MCF 10A (cell line): ENCODE results near the gene PHYH. TPM values are rescaled to one million over a fixed set of nuclear protein-coding genes. Genes with fewer than 3 reads are reported as not detected.

Experiments used
- Bru-seq: library from RNA; stranded (reverse); fragments of 400-500 nt; gene quantifications from one replicate; lab custom pipeline; 2021; lab: Mats Ljungman, UMichigan
- BruChase-seq, 2 experiments: library from RNA; stranded (reverse); fragments of 400-500 nt; gene quantifications; one replicate each; lab custom pipeline; 2021; lab: Mats Ljungman, UMichigan
- BruUV-seq: library from RNA; stranded (reverse); fragments of 400-500 nt; replicated peaks from 2 replicates; lab custom pipeline; 2021; lab: Mats Ljungman, UMichigan
- CTCF ChIA-PET: fragments of 300-600 bp; sonication (Branson Sonifier 250); formaldehyde crosslinking; extraction: SDS; loops from one replicate; lab custom pipeline; 2021; ENCODE audit warnings: antibody characterized with exemption, inconsistent platforms; lab: Yijun Ruan, JAX
- POLR2A ChIA-PET: fragments of 300-600, 350-650 bp; sonication (Branson Sonifier 250); formaldehyde crosslinking; extraction: SDS; loops from one replicate; lab custom pipeline; 2020; ENCODE audit warnings: antibody characterized with exemption, inconsistent platforms; lab: Yijun Ruan, JAX
- DNase-seq: peaks from one replicate; pipeline ENCODE4 v3.0.0-alpha.2; 2018; ENCODE audit not compliant: unreplicated experiment
- H3K27ac Mint-ChIP-seq: one replicate; pipeline ENCODE4 v1.8.0; 2022; ENCODE audit warnings: mild to moderate bottlenecking, low read depth, mixed read lengths; ENCODE audit not compliant: unreplicated experiment
- H3K27me3 Mint-ChIP-seq: one replicate; pipeline ENCODE4 v1.8.0; 2022; ENCODE audit warnings: mixed read lengths; ENCODE audit not compliant: insufficient read depth, unreplicated experiment
- H3K36me3 Mint-ChIP-seq: one replicate; pipeline ENCODE4 v1.8.0; 2022; ENCODE audit warnings: mild to moderate bottlenecking, moderate library complexity, mixed read lengths; ENCODE audit not compliant: insufficient read depth, unreplicated experiment
- H3K4me1 Mint-ChIP-seq: one replicate; pipeline ENCODE4 v1.8.0; 2022; ENCODE audit warnings: mixed read lengths; ENCODE audit not compliant: insufficient read depth, unreplicated experiment
- H3K4me3 Mint-ChIP-seq: one replicate; pipeline ENCODE4 v1.8.0; 2022; ENCODE audit warnings: mild to moderate bottlenecking, moderate library complexity, mixed read lengths; ENCODE audit not compliant: unreplicated experiment
- H3K9me3 Mint-ChIP-seq: one replicate; pipeline ENCODE4 v1.8.0; 2022; ENCODE audit warnings: mixed read lengths; ENCODE audit not compliant: unreplicated experiment
- CTCF ChIP-seq: fragments of 200-600 bp; IDR thresholded peaks from one replicate; pipeline ENCODE4 v1.8.0; 2022; ENCODE audit warnings: antibody characterized with exemption, mild to moderate bottlenecking; ENCODE audit not compliant: unreplicated experiment
- intact Hi-C: fragments of 100-400 bp; cut with micrococcal nuclease; formaldehyde crosslinking; loops from 2 replicates; pipeline ENCODE4 v1.14.1; 2022
- long read RNA-seq: library from polyadenylated mRNA; stranded (forward); transcript quantifications from one replicate; pipeline ENCODE4 v2.0.0, GENCODE V29; 2022
- total RNA-seq: library from RNA; stranded (reverse); gene quantifications from 2 replicates; pipeline ENCODE4 v1.2.3, GENCODE V29; 2022

Gene PHYH
- total RNA-seq, result 9.8 and 13.7 TPM in 2 replicates
- Bru-seq, nascent RNA, result percentile 44 among the genes with signal in this experiment
- BruChase-seq, experiment 1, labeled RNA remaining after a 6-hour chase, result percentile 51 among the genes with signal in this experiment
- percentile 41 among the genes with signal in this experiment for BruChase-seq, experiment 2, labeled RNA remaining after a 2-hour chase
- long read RNA-seq, transcript PHYH-201 (9 exons, 1,577 nt), result major isoform, 17 of 21 reads
- long read RNA-seq, partial matches to known transcripts, result 2 of 21 reads
- long read RNA-seq, other reads (novel, unspliced or antisense), result 2 of 21 reads

DNA sequence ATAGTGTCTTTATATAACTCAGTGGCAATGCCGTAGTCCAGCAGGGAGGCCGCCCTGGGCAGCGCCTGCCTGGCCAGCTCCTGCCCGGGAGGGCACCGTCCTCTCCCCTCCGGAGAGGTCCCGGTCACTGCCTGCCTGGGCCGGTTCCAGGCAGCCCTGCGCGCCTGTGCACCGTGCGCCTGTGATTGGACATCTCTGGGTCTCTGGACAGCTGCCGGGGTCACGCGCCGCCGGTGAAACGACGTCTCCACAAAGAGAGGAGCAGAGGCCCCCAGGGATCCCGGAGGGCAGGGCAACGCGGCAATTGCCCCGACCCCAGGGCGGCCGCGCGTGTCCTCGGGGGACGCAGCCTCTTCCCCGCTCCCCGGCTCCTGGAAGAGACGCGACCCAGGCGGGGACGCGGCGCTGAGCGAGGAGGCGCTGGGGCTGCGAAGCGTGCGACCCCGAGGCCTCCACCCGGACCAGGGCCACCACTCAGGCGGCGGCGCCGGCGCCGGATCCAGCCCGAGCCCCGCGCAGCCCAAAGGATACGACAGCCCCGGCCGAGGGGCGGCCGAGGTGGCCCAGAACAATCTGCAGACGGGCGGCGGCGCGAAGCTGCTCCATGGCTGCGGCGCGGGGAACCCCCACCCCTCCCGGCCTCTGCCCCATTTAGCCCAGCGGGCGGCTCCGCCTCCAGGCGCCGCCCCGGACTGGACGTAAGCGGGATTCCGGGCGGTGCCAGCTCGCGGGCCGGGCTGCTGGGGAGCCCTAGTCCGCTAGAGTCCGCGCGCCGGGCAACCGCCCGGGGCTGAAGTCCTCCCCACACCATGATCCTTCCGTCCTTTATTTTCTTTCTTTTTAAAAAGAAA lies at the start of gene PHYH:
Gene PHYH (minus strand): TSS at position 628 of the 851 bp plus-strand sequence. CDS start 22 bp downstream, at position 606.
- H3K27me3 Mint-ChIP-seq, result no peaks in the 10 kb centered on the region

DNA sequence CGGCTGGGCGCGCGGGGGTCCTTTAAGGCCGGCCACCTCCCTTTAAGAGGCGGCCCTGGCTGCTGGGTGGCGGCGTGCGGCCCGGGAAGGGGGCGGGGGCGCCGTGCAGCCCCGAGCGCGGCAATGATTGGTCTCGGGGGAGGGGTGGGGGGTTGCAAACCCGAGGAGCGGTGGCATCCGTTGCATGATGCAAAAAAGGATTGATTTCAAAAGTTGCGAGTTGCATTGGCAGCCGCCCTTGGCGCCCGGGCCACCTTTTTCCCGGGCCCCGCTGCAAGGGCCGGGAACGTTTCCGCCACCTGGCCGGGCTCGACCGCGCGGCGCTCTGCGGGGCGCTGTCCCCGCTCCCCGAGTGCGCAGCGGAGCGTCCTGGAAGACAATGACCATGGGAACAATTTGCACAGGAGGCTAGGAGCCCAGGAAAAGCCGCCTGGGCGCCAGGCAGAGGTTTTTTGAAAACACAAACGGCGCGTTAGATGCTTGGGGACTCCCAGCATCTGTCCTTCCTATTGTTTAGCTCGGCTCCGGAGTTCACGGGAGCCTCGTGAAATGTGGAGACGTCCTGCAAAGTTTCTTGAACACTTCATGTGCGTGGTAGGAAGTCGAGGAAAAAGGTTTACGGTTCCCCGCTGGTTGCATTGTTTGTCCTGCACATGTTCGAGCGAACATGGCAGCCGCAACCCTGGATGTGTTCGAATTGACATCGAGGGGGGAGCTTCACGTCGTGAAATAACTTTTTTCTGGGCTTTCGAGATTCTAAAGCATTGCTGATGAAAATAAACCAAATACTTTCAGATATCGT lies 48.6 kb upstream of the PHYH start, which contains the start of gene SEPHS1:
Gene SEPHS1 (minus strand): TSS at position 78 of the 802 bp plus-strand sequence. CDS start 3,343 bp downstream, outside the sequence.
- peak; percentile 87 for DNase-seq
- Mint-ChIP-seq H3K9me3 (no peaks in the 10 kb centered on the region), H3K36me3 (peaks cover 15% of the 10 kb centered on the region), H3K27me3 (peaks cover 10% of the 10 kb centered on the region), H3K27ac (peak within 1 kb of the TSS; percentile 83), H3K4me3 (peak within 1 kb of the TSS; percentile 86), H3K4me1 (peaks cover 13% of the 10 kb centered on the region)
- intact Hi-C loops, result loop anchor here (2.0 to 5.0 kb wide), 2 partner anchors 34 to 46 kb away; partner anchors contain the start of gene PHYH
- BruUV-seq, result TSS peak; percentile 48
- ChIA-PET POLR2A (interaction anchor here (0.6 to 2.3 kb wide), 14 partner anchors 7 to 248 kb away, joined by 3 to 18 read pairs (median 4); partner anchors contain the start of genes PHYH and PRPF18), CTCF (interaction anchor here (0.6 to 1.5 kb wide), 4 partner anchors 8 to 142 kb away, joined by 3 to 4 read pairs (median 4); no protein-coding TSS in a partner anchor)
- TF ChIP-seq CTCF, result no peak

More for the DNA sequence above, at the start of gene PHYH:
- no peak for TF ChIP-seq CTCF
- H3K27ac Mint-ChIP-seq, result no peak within 1 kb of the TSS
- H3K4me3 Mint-ChIP-seq, result peak within 1 kb of the TSS; percentile 80
- BruUV-seq, result TSS peak; percentile 6
- intact Hi-C loops, result loop anchor here (5.0 kb wide), 2 partner anchors 48 to 77 kb away; partner anchors contain the start of gene SEPHS1
- H3K4me1 Mint-ChIP-seq, result peaks cover 5% of the 10 kb centered on the region
- DNase-seq, result peak; percentile 83
- H3K9me3 Mint-ChIP-seq, result no peaks in the 10 kb centered on the region
- H3K36me3 Mint-ChIP-seq, result no peaks in the 10 kb centered on the region
- ChIA-PET CTCF (interaction anchor here (0.5 to 4.7 kb wide), 6 partner anchors 11 to 139 kb away, joined by 3 to 39 read pairs (median 4); partner anchors contain the start of gene MCM10), POLR2A (interaction anchor here (0.5 to 2.3 kb wide), 19 partner anchors 9 to 912 kb away, joined by 3 to 13 read pairs (median 4); partner anchors contain the start of genes OPTN and PRPF18)

GRCh38 chr10:13347500-13348156 lies 47.8 kb upstream of the PHYH start:
- H3K27me3 Mint-ChIP-seq, result peaks cover 6% of the 10 kb centered on the region
- no TSS peak for BruUV-seq
- H3K4me3 Mint-ChIP-seq, result peak overlapping the region; percentile 86
- peak overlapping the region; percentile 70 for H3K27ac Mint-ChIP-seq
- TF ChIP-seq CTCF, result no peak
- H3K4me1 Mint-ChIP-seq, result peaks cover 13% of the 10 kb centered on the region
- DNase-seq, result peak; percentile 79
- H3K36me3 Mint-ChIP-seq, result peaks cover 22% of the 10 kb centered on the region
- intact Hi-C loops, result loop anchor here (2.0 to 5.0 kb wide), 2 partner anchors 35 to 45 kb away; partner anchors contain the start of gene PHYH
- ChIA-PET POLR2A (interaction anchor here (0.7 to 1.0 kb wide), 3 partner anchors 239 to 304 kb away, joined by 3 read pairs; partner anchors contain the start of gene PRPF18), CTCF (no interaction called here)
- no peaks in the 10 kb centered on the region for H3K9me3 Mint-ChIP-seq
